Fibroblast of lung (primary cell): ENCODE results near the gene SIDT2. TPM values are rescaled to one million over a fixed set of nuclear protein-coding genes. Genes with fewer than 3 reads are reported as not detected.

Experiments
- DNase-seq, 2 donors: peaks; one replicate each; pipeline versions ENCODE4 v3.0.0 to v3.0.0-alpha.2; 2010; ENCODE audit warnings: low read depth in 2 of 2
- H2AFZ ChIP-seq: 2 replicates; pipeline ENCODE4 v1.5.1; 2012; ENCODE audit warnings: low read length, control low read depth, inconsistent platforms
- H3K27ac ChIP-seq: 2 replicates; pipeline ENCODE4 v1.5.1; 2011; ENCODE audit warnings: low read length, control low read depth; ENCODE audit not compliant: insufficient read depth
- H3K27me3 ChIP-seq: 2 replicates; pipeline ENCODE4 v1.5.1; 2011; ENCODE audit warnings: mild to moderate bottlenecking, low read length; ENCODE audit not compliant: control insufficient read depth, insufficient read depth
- H3K36me3 ChIP-seq: 2 replicates; pipeline ENCODE4 v1.5.1; 2011; ENCODE audit warnings: low read length; ENCODE audit not compliant: control insufficient read depth, insufficient read depth
- H3K4me1 ChIP-seq: 2 replicates; pipeline ENCODE4 v1.5.1; 2011; ENCODE audit warnings: low read length; ENCODE audit not compliant: control insufficient read depth, insufficient read depth; ENCODE audit errors: extremely low read depth
- H3K4me2 ChIP-seq: 2 replicates; pipeline ENCODE4 v1.5.1; 2011; ENCODE audit warnings: low read length, control low read depth; ENCODE audit not compliant: insufficient read depth; ENCODE audit errors: extremely low read depth
- H3K4me3 ChIP-seq, 4 experiments: fragments of 200-600 bp in 1 of 4; sonication (generic) in 1 of 4; replicated peaks in 1 of 4; 2 replicates each; pipeline ENCODE4 v1.5.1; 2011 to 2016; ENCODE audit warnings: low read length in 4 of 4, low read depth in 3 of 4, mild to moderate bottlenecking in 3 of 4, control low read depth in 2 of 4, inconsistent platforms in 1 of 4, mixed read lengths in 1 of 4; ENCODE audit not compliant: insufficient read depth in 1 of 4; ENCODE audit errors: control extremely low read depth in 1 of 4
- H3K79me2 ChIP-seq: 2 replicates; pipeline ENCODE4 v1.5.1; 2012; ENCODE audit warnings: mild to moderate bottlenecking, low read length, inconsistent platforms; ENCODE audit not compliant: control insufficient read depth, insufficient read depth
- H3K9ac ChIP-seq: 2 replicates; pipeline ENCODE4 v1.5.1; 2011; ENCODE audit warnings: mild to moderate bottlenecking, low read length, control low read depth; ENCODE audit not compliant: insufficient read depth
- H3K9me3 ChIP-seq: 2 replicates; pipeline ENCODE4 v1.5.1; 2012; ENCODE audit warnings: low read depth, low read length; ENCODE audit not compliant: control insufficient read depth, insufficient read depth
- H4K20me1 ChIP-seq: 2 replicates; pipeline ENCODE4 v1.5.1; 2011; ENCODE audit warnings: low read length; ENCODE audit not compliant: control insufficient read depth, insufficient read depth; ENCODE audit errors: extremely low read depth
- CTCF ChIP-seq, 2 donors: IDR thresholded peaks in 1 of 2; conservative IDR thresholded peaks in 1 of 2; 1 replicate in 1 of 2; 2 replicates in 1 of 2; pipeline ENCODE4 v1.5.1; 2011 to 2012; ENCODE audit warnings: low read length in 2 of 2, control low read depth in 1 of 2, inconsistent platforms in 1 of 2, low read depth in 1 of 2, mild to moderate bottlenecking in 1 of 2
- EZH2 ChIP-seq: IDR thresholded peaks from 2 replicates; pipeline ENCODE4 v1.5.1; 2012; ENCODE audit warnings: low read length, control low read depth, mild to moderate bottlenecking; ENCODE audit errors: missing control alignments
- polyA plus RNA-seq, 2 donors: library from polyadenylated mRNA; depleted of rRNA in 1 of 2; stranded (reverse) in 1 of 2; unstranded in 1 of 2; fragments of >200 nt; gene quantifications; 2 replicates each; pipeline ENCODE4 v1.2.1, GENCODE V29; 2011 to 2012; ENCODE audit warnings: missing spikeins in 1 of 2
- total RNA-seq: library from RNA; depleted of rRNA; stranded (reverse); fragments of >200 nt; gene quantifications from 2 replicates; pipeline ENCODE4 v1.2.1, GENCODE V29; 2014

The SIDT2 gene
- total and polyA plus RNA-seq, 2 donors (not counting 1 experiment from before 2014, with no cell fraction given) = 23.5 to 27.2 TPM

- Histone ChIP-seq H2AFZ (no peak overlapping the region), H3K4me1 (peaks cover 2% of the 10 kb centered on the region), H3K4me2 (no peak overlapping the region), H3K36me3 (peaks cover 19% of the 10 kb centered on the region), H3K4me3 (peak overlapping the region in 1 of 4 experiments; percentile 99), H4K20me1 (no peaks in the 10 kb centered on the region), H3K79me2 (peaks cover 35% of the 10 kb centered on the region), H3K9me3 (no peaks in the 10 kb centered on the region), H3K27ac (peak overlapping the region; percentile 13), H3K27me3 (no peaks in the 10 kb centered on the region), H3K9ac (no peak overlapping the region)
- DNase-seq = no peak
- TF ChIP-seq CTCF (conservative IDR thresholded peaks at IDR 0.05 in 1 of 2, IDR thresholded peaks at IDR 0.05 in 1 of 2; ENCODE audit: low read depth in 1 of 2, low read length in 2 of 2) (no peak), EZH2 (no peak)
Measured at GRCh38 chr11:117229931-117230285, 51.4 kb downstream of the SIDT2 start.

DNA sequence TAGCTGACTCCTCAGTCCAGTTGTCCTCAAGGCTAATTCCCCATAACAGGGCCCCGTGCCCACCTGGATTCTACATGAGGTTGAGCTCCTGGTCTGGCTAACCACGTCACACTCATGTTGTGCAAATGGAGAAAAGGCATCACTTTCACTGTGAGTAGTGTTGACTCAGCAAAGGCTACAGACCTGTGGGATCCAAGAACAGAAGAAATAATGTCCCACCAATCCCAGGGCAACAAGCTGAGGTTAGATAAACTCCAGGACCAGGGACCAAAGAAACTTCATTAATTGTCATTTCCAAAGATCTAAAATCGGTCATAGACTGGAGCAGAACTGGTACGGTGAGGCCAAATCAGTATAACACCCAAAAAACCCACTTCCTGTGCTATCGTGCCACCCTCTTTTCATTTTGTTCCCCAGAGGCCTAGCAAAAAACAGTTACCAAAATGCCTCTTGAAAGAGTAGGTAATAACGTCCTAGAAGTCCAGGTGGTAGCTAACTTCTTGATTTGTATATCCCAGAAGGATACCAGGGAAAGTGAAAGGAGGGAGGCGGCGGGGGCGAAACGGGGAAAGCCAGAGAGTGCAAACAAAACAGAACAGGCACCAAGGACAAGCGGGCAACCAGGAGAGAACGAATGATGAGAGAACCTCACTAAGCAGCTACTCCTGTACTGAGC is 51.9 kb downstream of the SIDT2 start:
- Histone ChIP-seq H3K36me3 (peaks cover 16% of the 10 kb centered on the region), H3K4me3 (peak overlapping the region in 2 of 4 experiments; percentile 85 to 99), H3K27ac (peak overlapping the region; percentile 13), H2AFZ (no peak overlapping the region), H3K79me2 (peaks cover 35% of the 10 kb centered on the region), H3K4me2 (peak overlapping the region; percentile 88), H3K27me3 (no peaks in the 10 kb centered on the region), H3K4me1 (peaks cover 2% of the 10 kb centered on the region), H4K20me1 (no peaks in the 10 kb centered on the region), H3K9ac (no peak overlapping the region), H3K9me3 (no peaks in the 10 kb centered on the region)
- DNase-seq = peak in 1 of 2 donors; percentile 48
- TF ChIP-seq CTCF (conservative IDR thresholded peaks at IDR 0.05 in 1 of 2, IDR thresholded peaks at IDR 0.05 in 1 of 2; ENCODE audit: low read depth in 1 of 2, low read length in 2 of 2) (no peak), EZH2 (no peak)

DNA sequence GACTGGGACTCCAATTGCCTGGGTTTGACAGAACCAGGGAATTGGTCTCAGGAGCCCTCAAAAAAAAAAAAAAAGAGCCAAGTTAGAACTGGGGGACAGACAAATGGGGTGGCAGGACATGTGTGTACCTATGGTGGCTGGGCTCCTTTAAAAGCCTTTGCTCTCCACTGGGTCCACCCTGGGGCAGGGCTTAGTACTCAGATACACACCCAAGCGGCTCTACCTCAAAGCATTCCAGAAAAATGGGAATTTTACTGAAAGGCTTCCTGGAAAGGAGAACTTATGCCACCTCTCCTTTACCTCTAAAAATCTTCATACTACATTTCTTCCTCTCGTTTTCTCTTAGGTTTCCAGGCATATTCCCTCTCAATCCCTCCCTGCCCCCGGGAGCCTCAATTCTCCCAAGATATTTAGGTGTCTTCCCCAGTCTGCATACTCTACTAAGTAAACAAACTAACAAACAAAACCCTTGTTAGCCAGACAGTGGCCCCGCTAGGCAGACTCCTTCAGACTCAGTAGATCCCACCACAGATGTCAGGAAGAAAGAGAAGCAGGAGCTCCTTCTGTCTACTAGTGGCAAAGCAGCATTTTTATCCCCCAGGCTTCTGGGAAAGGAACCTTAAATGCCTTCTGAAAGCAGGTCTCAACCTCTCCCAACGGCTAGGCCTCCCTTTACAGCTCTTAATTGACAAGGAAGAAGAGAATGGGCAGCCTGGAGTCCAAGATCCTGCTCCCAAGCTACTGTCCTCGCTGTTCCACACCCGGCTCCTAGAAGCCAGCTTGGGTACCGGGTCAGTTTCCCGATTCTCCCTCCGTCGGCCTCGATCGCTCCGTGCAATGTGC is 52.7 kb downstream of the SIDT2 start:
- TF ChIP-seq EZH2 (no peak), CTCF (conservative IDR thresholded peaks at IDR 0.05 in 1 of 2, IDR thresholded peaks at IDR 0.05 in 1 of 2; ENCODE audit: low read depth in 1 of 2, low read length in 2 of 2) (no peak)

More for the DNA sequence above, 52.7 kb downstream of the SIDT2 start:
- peak overlapping the region; percentile 23 for H2AFZ ChIP-seq
- DNase-seq = no peak
- no peaks in the 10 kb centered on the region for H4K20me1 ChIP-seq
- H3K9me3 ChIP-seq = no peaks in the 10 kb centered on the region
- peak overlapping the region; percentile 85 to 99 (median 94) for H3K4me3 ChIP-seq
- peaks cover 2% of the 10 kb centered on the region for H3K4me1 ChIP-seq
- peak overlapping the region; percentile 92 for H3K27ac ChIP-seq
- no peaks in the 10 kb centered on the region for H3K27me3 ChIP-seq
- H3K9ac ChIP-seq = peak overlapping the region; percentile 86
- peaks cover 16% of the 10 kb centered on the region for H3K36me3 ChIP-seq
- H3K79me2 ChIP-seq = peaks cover 35% of the 10 kb centered on the region
- H3K4me2 ChIP-seq = peak overlapping the region; percentile 88
